ENCODE results near the gene KIF11.
"Not testable (repeated sequence)": the region's sequence is repeated elsewhere in the genome, so short reads cannot be mapped to it uniquely, and the experiment has no call there.

KIF11 gene

GRCh38 chr10:92591550-92592022, 1.3 kb upstream of the KIF11 start:
- peak; percentile 89 for DNase-seq (ENCODE audit: low spot score)

- DNase-seq (ENCODE audit: low spot score): no peak
Observed at GRCh38 chr10:92593619-92594588, 974 bp downstream of the KIF11 start.

GRCh38 chr10:92595505-92595904, 2.6 kb downstream of the KIF11 start:
- no peak for DNase-seq (ENCODE audit: low spot score)

- DNase-seq (ENCODE audit: low spot score): no peak
Observed at GRCh38 chr10:92598321-92598720, 5.4 kb downstream of the KIF11 start.

- DNase-seq (ENCODE audit: low spot score): no peak
Observed at GRCh38 chr10:92604841-92605240, 11.9 kb downstream of the KIF11 start.

GRCh38 chr10:92615515-92615914, 22.6 kb downstream of the KIF11 start:
- DNase-seq (ENCODE audit: low spot score): no peak

GRCh38 chr10:92619368-92619767, 26.4 kb downstream of the KIF11 start:
- DNase-seq (ENCODE audit: low spot score): no peak

GRCh38 chr10:92627845-92628480, 35.0 kb downstream of the KIF11 start:
- DNase-seq (ENCODE audit: low spot score): peak; percentile 7

GRCh38 chr10:92629945-92630344, 37.0 kb downstream of the KIF11 start:
- DNase-seq (ENCODE audit: low spot score): no peak

GRCh38 chr10:92638037-92638436, 45.1 kb downstream of the KIF11 start:
- no peak for DNase-seq (ENCODE audit: low spot score)

GRCh38 chr10:92640107-92640506, 47.2 kb downstream of the KIF11 start:
- no peak for DNase-seq (ENCODE audit: low spot score)

- no peak for DNase-seq (ENCODE audit: low spot score)
Observed at GRCh38 chr10:92641492-92641891, 48.6 kb downstream of the KIF11 start.

- DNase-seq (ENCODE audit: low spot score): no peak
Observed at GRCh38 chr10:92644921-92645320, 52.0 kb downstream of the KIF11 start.

GRCh38 chr10:92650864-92651263, 57.9 kb downstream of the KIF11 start:
- DNase-seq (ENCODE audit: low spot score): not testable (repeated sequence)

GRCh38 chr10:92655426-92655825, 62.5 kb downstream of the KIF11 start:
- no peak for DNase-seq (ENCODE audit: low spot score)

GRCh38 chr10:92656266-92656961, 63.5 kb downstream of the KIF11 start:
- no peak for DNase-seq (ENCODE audit: low spot score)

- no peak for DNase-seq (ENCODE audit: low spot score)
Observed at GRCh38 chr10:92657024-92657423, 64.1 kb downstream of the KIF11 start.

GRCh38 chr10:92662848-92663247, 69.9 kb downstream of the KIF11 start:
- no peak for DNase-seq (ENCODE audit: low spot score)

- DNase-seq (ENCODE audit: low spot score): no peak
Observed at GRCh38 chr10:92664322-92664721, 71.4 kb downstream of the KIF11 start.

- no peak for DNase-seq (ENCODE audit: low spot score)
Observed at GRCh38 chr10:92667078-92667477, 74.1 kb downstream of the KIF11 start.

GRCh38 chr10:92677708-92678107, 84.8 kb downstream of the KIF11 start:
- no peak for DNase-seq (ENCODE audit: low spot score)

- DNase-seq (ENCODE audit: low spot score): no peak
Observed at GRCh38 chr10:92678206-92678605, 85.3 kb downstream of the KIF11 start.

All from globus pallidus (tissue), 1 donor.